Parathyroid adenoma (tissue), 2 donors: ENCODE measurements around the gene PRADC1.

Source experiments
- H2AFZ ChIP-seq: fragments of 300-600 bp; sonication (generic); one replicate; pipeline ENCODE4 v1.7.0; 2017; ENCODE audit warnings: antibody characterized with exemption, mild to moderate bottlenecking
- H3K27ac ChIP-seq: fragments of 300-600 bp; sonication (generic); one replicate; pipeline ENCODE4 v1.7.0; 2017
- H3K27me3 ChIP-seq: fragments of 300-600 bp; sonication (generic); one replicate; pipeline ENCODE4 v1.7.0; 2017; ENCODE audit warnings: low read length; ENCODE audit not compliant: control insufficient read depth, insufficient read depth
- H3K36me3 ChIP-seq: fragments of 300-600 bp; sonication (generic); one replicate; pipeline ENCODE4 v1.7.0; 2017; ENCODE audit warnings: low read length; ENCODE audit not compliant: control insufficient read depth, insufficient read depth
- H3K4me1 ChIP-seq: fragments of 300-600 bp; sonication (generic); one replicate; pipeline ENCODE4 v1.7.0; 2017; ENCODE audit warnings: control low read depth
- H3K4me2 ChIP-seq: fragments of 300-600 bp; sonication (generic); one replicate; pipeline ENCODE4 v1.7.0; 2017; ENCODE audit warnings: low read length
- H3K4me3 ChIP-seq: fragments of 300-600 bp; sonication (generic); one replicate; pipeline ENCODE4 v1.7.0; 2017; ENCODE audit warnings: low read depth, low read length
- H3K79me2 ChIP-seq: fragments of 300-600 bp; sonication (generic); one replicate; pipeline ENCODE4 v1.7.0; 2017; ENCODE audit warnings: control low read depth
- H3K9ac ChIP-seq: fragments of 300-600 bp; sonication (generic); one replicate; pipeline ENCODE4 v1.7.0; 2017; ENCODE audit warnings: mild to moderate bottlenecking
- H3K9me3 ChIP-seq: fragments of 300-600 bp; sonication (generic); one replicate; pipeline ENCODE4 v1.7.0; 2017; ENCODE audit warnings: low read length; ENCODE audit not compliant: control insufficient read depth
- CTCF ChIP-seq: fragments of 300-600 bp; sonication (generic); IDR thresholded peaks from one replicate; pipeline ENCODE4 v1.7.0; 2017; ENCODE audit warnings: antibody characterized with exemption, mild to moderate bottlenecking
- donor health status: primary hyperparathyroidism.

Gene PRADC1

GRCh38 chr2:73225513-73226360 is 7.3 kb downstream of the PRADC1 start:
- H3K79me2 ChIP-seq = no peaks in the 10 kb centered on the region
- no peak overlapping the region for H3K4me2 ChIP-seq
- no peak overlapping the region for H2AFZ ChIP-seq
- H3K36me3 ChIP-seq = no peaks in the 10 kb centered on the region
- no peaks in the 10 kb centered on the region for H3K9me3 ChIP-seq
- no peaks in the 10 kb centered on the region for H3K27me3 ChIP-seq
- no peak overlapping the region for H3K9ac ChIP-seq
- H3K4me1 ChIP-seq = no peaks in the 10 kb centered on the region
- TF ChIP-seq CTCF = no peak
- no peak overlapping the region for H3K4me3 ChIP-seq
- no peak overlapping the region for H3K27ac ChIP-seq

- no peak for TF ChIP-seq CTCF
- Histone ChIP-seq H3K4me3 (no peak overlapping the region), H3K36me3 (no peaks in the 10 kb centered on the region), H3K9me3 (no peaks in the 10 kb centered on the region), H3K79me2 (no peaks in the 10 kb centered on the region), H3K4me1 (no peaks in the 10 kb centered on the region), H3K9ac (no peak overlapping the region), H3K27me3 (no peaks in the 10 kb centered on the region), H3K27ac (no peak overlapping the region), H2AFZ (no peak overlapping the region), H3K4me2 (no peak overlapping the region)
Measured at GRCh38 chr2:73223821-73224220, 9.2 kb downstream of the PRADC1 start.

- no peak overlapping the region for H3K4me3 ChIP-seq
- H3K4me2 ChIP-seq = no peak overlapping the region
- no peaks in the 10 kb centered on the region for H3K27me3 ChIP-seq
- peaks cover 2% of the 10 kb centered on the region for H3K79me2 ChIP-seq
- H3K4me1 ChIP-seq = peaks cover 4% of the 10 kb centered on the region
- H3K9ac ChIP-seq = no peak overlapping the region
- no peaks in the 10 kb centered on the region for H3K36me3 ChIP-seq
- H3K27ac ChIP-seq = no peak overlapping the region
- H3K9me3 ChIP-seq = no peaks in the 10 kb centered on the region
- no peak for TF ChIP-seq CTCF
- H2AFZ ChIP-seq = no peak overlapping the region
Measured at GRCh38 chr2:73218298-73218697, 14.7 kb downstream of the PRADC1 start.

GRCh38 chr2:73217826-73218225 is 15.2 kb downstream of the PRADC1 start:
- Histone ChIP-seq H3K4me2 (no peak overlapping the region), H3K36me3 (no peaks in the 10 kb centered on the region), H3K27me3 (no peaks in the 10 kb centered on the region), H3K27ac (no peak overlapping the region), H3K4me1 (peaks cover 4% of the 10 kb centered on the region), H3K9ac (no peak overlapping the region), H3K4me3 (no peak overlapping the region), H3K9me3 (no peaks in the 10 kb centered on the region), H2AFZ (no peak overlapping the region), H3K79me2 (peaks cover 2% of the 10 kb centered on the region)
- no peak for TF ChIP-seq CTCF

- no peaks in the 10 kb centered on the region for H3K36me3 ChIP-seq
- no peak overlapping the region for H3K27ac ChIP-seq
- H3K27me3 ChIP-seq = no peaks in the 10 kb centered on the region
- no peaks in the 10 kb centered on the region for H3K9me3 ChIP-seq
- H3K4me3 ChIP-seq = no peak overlapping the region
- H3K79me2 ChIP-seq = peaks cover 2% of the 10 kb centered on the region
- no peak overlapping the region for H2AFZ ChIP-seq
- H3K9ac ChIP-seq = no peak overlapping the region
- H3K4me2 ChIP-seq = no peak overlapping the region
- H3K4me1 ChIP-seq = peaks cover 4% of the 10 kb centered on the region
- no peak for TF ChIP-seq CTCF
Measured at GRCh38 chr2:73217160-73217559, 15.9 kb downstream of the PRADC1 start.
